Panc1 (cell line): ENCODE data around the gene GPX3. TPM values are rescaled to one million over a fixed set of nuclear protein-coding genes. Genes with fewer than 3 reads are reported as not detected.
A peak's percentile ranks its signal among the peaks of the same experiment; 100 is the strongest.

ENCODE experiments used
- ATAC-seq: fragments of 200-7000 bp; cut with Tn5 transposase; 2 replicates; pipeline ENCODE4 v1.9.1; 2020; ENCODE audit warnings: mild to moderate bottlenecking, moderate library complexity
- BruUV-seq: library from RNA; stranded (reverse); fragments of 400-500 nt; replicated peaks from 2 replicates; lab custom pipeline; 2021; lab: Mats Ljungman, UMichigan
- CTCF ChIA-PET: fragments of 300-600 bp; sonication (Branson Sonifier 250); formaldehyde crosslinking; loops from one replicate; lab custom pipeline; 2022; ENCODE audit warnings: antibody characterized with exemption; lab: Charles Lee
- POLR2A ChIA-PET: fragments of 300-600 bp; sonication (Branson Sonifier 250); formaldehyde crosslinking; loops from one replicate; lab custom pipeline; 2022; ENCODE audit warnings: antibody characterized with exemption; lab: Charles Lee
- DNase-seq: peaks from one replicate; pipeline ENCODE4 v3.0.0-alpha.2; 2010; ENCODE audit warnings: low read depth, low spot score
- H3K27ac ChIP-seq: 2 replicates; pipeline ENCODE4 v1.5.1; 2011; ENCODE audit warnings: mild to moderate bottlenecking, low read length, inconsistent platforms
- H3K27me3 ChIP-seq: fragments of 200-500 bp; sonication (Bioruptor generic); 2 replicates; pipeline ENCODE4 v1.6.0; 2014; ENCODE audit warnings: low read length, inconsistent platforms; ENCODE audit not compliant: control insufficient read depth, insufficient read depth
- H3K36me3 ChIP-seq: fragments of 200-500 bp; sonication (Bioruptor generic); 2 replicates; pipeline ENCODE4 v1.5.1; 2014; ENCODE audit warnings: inconsistent platforms, mild to moderate bottlenecking, low read length, moderate library complexity; ENCODE audit not compliant: control insufficient read depth, insufficient read depth
- H3K4me1 ChIP-seq: 2 replicates; pipeline ENCODE4 v1.5.1; 2011; ENCODE audit warnings: inconsistent platforms, mild to moderate bottlenecking, low read length, moderate library complexity; ENCODE audit not compliant: control insufficient read depth, insufficient read depth
- H3K4me3 ChIP-seq, 2 experiments: 2 replicates each; pipeline ENCODE4 v1.5.1; 2011 to 2012; ENCODE audit warnings: low read depth in 2 of 2, low read length in 2 of 2, mild to moderate bottlenecking in 2 of 2, inconsistent platforms in 1 of 2, moderate library complexity in 1 of 2
- H3K9me3 ChIP-seq: fragments of 200-500 bp; sonication (Bioruptor generic); 2 replicates; pipeline ENCODE4 v1.5.1; 2014; ENCODE audit warnings: low read depth, mild to moderate bottlenecking, inconsistent platforms, low read length, moderate library complexity; ENCODE audit not compliant: control insufficient read depth, insufficient read depth
- CTCF ChIP-seq: fragments of 450-650 bp; IDR thresholded peaks from 2 replicates; pipeline ENCODE4 v1.5.1; 2017; ENCODE audit warnings: mild to moderate bottlenecking
- POLR2AphosphoS5 ChIP-seq: IDR thresholded peaks from 2 replicates; pipeline ENCODE4 v1.6.1; 2012; ENCODE audit warnings: mild to moderate bottlenecking, low read depth, low read length, moderate library complexity
- REST ChIP-seq, 2 experiments: IDR thresholded peaks; 2 replicates each; pipeline ENCODE4 v1.6.1; 2011 to 2012; ENCODE audit warnings: low read depth in 2 of 2, control low read depth in 1 of 2, low read length in 1 of 2, mild to moderate bottlenecking in 1 of 2, moderate library complexity in 1 of 2; ENCODE audit not compliant: insufficient read depth in 1 of 2
- SIN3A ChIP-seq: IDR thresholded peaks from 2 replicates; pipeline ENCODE4 v1.6.1; 2012; ENCODE audit warnings: low read depth, mild to moderate bottlenecking, low read length, moderate library complexity, borderline replicate concordance; ENCODE audit not compliant: insufficient read depth
- TCF7L2 ChIP-seq: IDR thresholded peaks from 2 replicates; pipeline ENCODE4 v1.6.1; 2011; ENCODE audit warnings: mild to moderate bottlenecking, low read depth, low read length, inconsistent platforms
- in situ Hi-C: cut with HindIII; loops from 2 replicates; pipeline ENCODE4 v1.10.0; 2016; ENCODE audit warnings: low sequenced_read_pairs, low pct_unique_long_range_greater_than_20kb
- intact Hi-C: fragments of 100-400 bp; cut with micrococcal nuclease; formaldehyde crosslinking; loops from one replicate; pipeline ENCODE4 v1.10.0; 2022; ENCODE audit not compliant: unreplicated experiment
- total RNA-seq: library from RNA; stranded (reverse); gene quantifications from one replicate; pipeline ENCODE4 v1.2.1, GENCODE V29; 2021; ENCODE audit not compliant: unreplicated experiment

Gene GPX3
- total RNA-seq, 1 experiment from 2014 or later, result 8.5 TPM

DNA sequence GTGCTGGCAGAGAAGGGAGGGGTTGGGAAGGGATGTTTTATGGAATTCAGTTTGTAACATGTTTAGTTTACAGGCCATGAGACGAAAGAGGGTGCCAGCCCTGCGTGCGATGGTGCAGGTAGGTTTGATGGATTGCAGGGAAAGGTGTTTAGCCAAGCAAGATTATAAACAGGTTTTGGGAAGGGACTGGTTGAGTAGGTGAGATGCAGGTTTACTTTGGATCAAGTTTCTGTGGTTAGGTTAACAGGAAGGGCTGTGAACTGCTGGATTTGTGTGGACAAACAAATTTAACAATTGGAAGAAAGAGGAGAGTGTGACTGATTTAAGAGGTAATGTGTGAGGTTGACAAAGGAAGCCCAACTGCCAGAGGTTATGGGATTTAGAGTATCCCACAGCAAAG, 32.6 kb upstream of the GPX3 start:
- Histone ChIP-seq H3K4me1 (no peaks in the 10 kb centered on the region), H3K27me3 (no peaks in the 10 kb centered on the region), H3K36me3 (no peaks in the 10 kb centered on the region), H3K27ac (no peak overlapping the region), H3K4me3 (no peak overlapping the region), H3K9me3 (no peaks in the 10 kb centered on the region; the same call in 1 of the 2 replicates)
- no peak for ATAC-seq
- DNase-seq, result no peak
- BruUV-seq, result no TSS peak
- no peak for TF ChIP-seq TCF7L2
- no peak for TF ChIP-seq SIN3A
- TF ChIP-seq REST (IDR thresholded peaks at IDR 0.05; ENCODE audit: insufficient read depth in 1 of 2, low read depth in 2 of 2, low read length in 1 of 2), result no peak
- TF ChIP-seq POLR2AphosphoS5, result no peak
- no peak for TF ChIP-seq CTCF
- ChIA-PET POLR2A (no interaction called here), CTCF (no interaction called here)
- intact Hi-C loops, result no loop called here
- in situ Hi-C loops, result no loop called here

DNA sequence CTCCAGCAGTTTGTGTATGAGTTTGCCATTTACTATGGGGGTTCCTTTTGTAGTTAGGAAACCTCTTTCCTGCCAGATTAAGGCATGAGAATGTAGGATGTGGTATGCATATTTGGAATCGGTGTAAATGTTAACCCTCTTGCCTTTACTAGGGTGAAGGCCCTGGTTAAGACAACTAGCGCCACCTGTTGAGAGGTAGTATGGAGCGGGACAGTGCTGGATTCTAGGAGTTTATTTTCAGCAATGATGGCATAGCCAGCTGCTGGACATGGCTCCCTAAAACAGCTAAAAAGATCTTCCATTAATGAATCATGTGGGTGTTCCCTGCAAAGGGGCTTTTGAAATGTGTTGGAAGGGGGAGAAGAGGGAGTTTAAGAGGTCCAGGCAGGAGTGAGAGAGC, 30.7 kb upstream of the GPX3 start:
- ChIA-PET POLR2A (no interaction called here), CTCF (no interaction called here)
- 0 out of 2 replicates have a peak, but pooled peaks cover 3% of the 10 kb centered on the region for H3K9me3 ChIP-seq
- in situ Hi-C loops, result no loop called here
- TF ChIP-seq SIN3A, result no peak
- no peak for TF ChIP-seq POLR2AphosphoS5
- no peak for TF ChIP-seq REST (IDR thresholded peaks at IDR 0.05; ENCODE audit: insufficient read depth in 1 of 2, low read depth in 2 of 2, low read length in 1 of 2)
- no peak for TF ChIP-seq TCF7L2
- peak; percentile 36 for TF ChIP-seq CTCF
- intact Hi-C loops, result no loop called here
- no peaks in the 10 kb centered on the region for H3K4me1 ChIP-seq
- no peaks in the 10 kb centered on the region for H3K27me3 ChIP-seq
- DNase-seq (no peak), ATAC-seq (no peak)
- no peaks in the 10 kb centered on the region for H3K36me3 ChIP-seq
- H3K4me3 ChIP-seq, result no peak overlapping the region
- no peak overlapping the region for H3K27ac ChIP-seq
- BruUV-seq, result no TSS peak
